Memory B cell (primary cell): ENCODE results near the gene ADAM17.
A peak's percentile ranks its signal among the peaks of the same experiment; 100 is the strongest.

Experiments
- ATAC-seq: fragments of 150-1000 bp; cut with Tn5 transposase; 2 replicates; pipeline ENCODE4 v1.10.0; 2021; ENCODE audit warnings: low read depth, mild to moderate bottlenecking, moderate library complexity
- DNase-seq, 2 donors: peaks; one replicate each; pipeline ENCODE4 v3.0.0; 2022; ENCODE audit warnings: low spot score in 2 of 2
- H3K27ac Mint-ChIP-seq: one replicate; pipeline ENCODE4 v1.8.0; 2022; ENCODE audit warnings: mild to moderate bottlenecking, moderate library complexity, mixed read lengths
- H3K27me3 Mint-ChIP-seq: one replicate; pipeline ENCODE4 v1.8.0; 2022; ENCODE audit warnings: mixed read lengths
- H3K36me3 Mint-ChIP-seq: one replicate; pipeline ENCODE4 v1.8.0; 2022; ENCODE audit warnings: mild to moderate bottlenecking, mixed read lengths
- H3K4me1 Mint-ChIP-seq: one replicate; pipeline ENCODE4 v1.8.0; 2022; ENCODE audit warnings: mixed read lengths
- H3K4me3 Mint-ChIP-seq: one replicate; pipeline ENCODE4 v1.8.0; 2022; ENCODE audit warnings: mild to moderate bottlenecking, moderate library complexity, mixed read lengths
- H3K9me3 Mint-ChIP-seq: one replicate; pipeline ENCODE4 v1.8.0; 2022; ENCODE audit warnings: mixed read lengths

ADAM17 gene

DNA sequence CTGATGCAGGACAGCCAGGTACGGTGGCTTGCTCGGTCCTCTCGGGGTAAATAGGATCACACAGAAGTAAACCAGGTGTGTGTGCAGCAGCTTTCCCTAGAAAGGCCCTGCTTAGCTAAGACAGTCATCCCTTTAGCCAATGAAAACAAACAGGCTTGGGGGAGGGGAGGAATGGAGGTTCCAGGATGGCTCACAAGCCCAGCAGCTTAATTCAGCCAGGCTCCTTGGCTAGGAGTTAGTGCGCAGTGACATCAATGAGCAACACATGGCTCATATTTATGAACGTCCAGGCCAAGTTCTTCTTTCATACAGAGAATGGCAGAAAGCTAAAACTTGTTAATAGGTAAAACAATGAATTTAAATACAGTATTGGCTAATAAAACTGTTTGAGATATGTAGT, 71.1 kb downstream of the ADAM17 start:
- DNase-seq (no peak), ATAC-seq (no peak)
- no peak overlapping the region for H3K27ac Mint-ChIP-seq
- H3K36me3 Mint-ChIP-seq: peaks cover 20% of the 10 kb centered on the region
- no peaks in the 10 kb centered on the region for H3K27me3 Mint-ChIP-seq
- H3K9me3 Mint-ChIP-seq: no peaks in the 10 kb centered on the region
- H3K4me3 Mint-ChIP-seq: no peak overlapping the region
- peaks cover 2% of the 10 kb centered on the region for H3K4me1 Mint-ChIP-seq

DNA sequence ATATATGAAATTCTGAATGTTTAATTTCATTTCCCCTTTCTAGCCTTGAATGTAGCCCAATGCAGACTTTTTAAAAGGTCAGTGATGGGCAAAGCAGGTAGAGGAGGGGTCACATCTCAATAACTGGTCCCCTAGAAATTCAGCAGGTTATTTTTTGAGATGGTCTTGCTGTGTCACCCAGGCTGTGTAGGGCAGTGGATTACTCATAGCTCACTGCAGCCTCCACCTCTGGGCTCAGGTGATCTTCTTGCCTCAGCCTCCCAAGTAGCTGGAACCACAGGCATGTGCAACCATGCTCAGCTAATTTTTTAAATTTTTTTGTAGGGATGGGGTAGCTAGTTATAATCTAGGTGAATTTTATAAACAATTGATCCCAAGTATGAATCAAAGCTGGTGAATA, 72.5 kb downstream of the ADAM17 start:
- Mint-ChIP-seq H3K4me3 (no peak overlapping the region), H3K9me3 (no peaks in the 10 kb centered on the region), H3K27ac (no peak overlapping the region), H3K27me3 (no peaks in the 10 kb centered on the region), H3K36me3 (peaks cover 25% of the 10 kb centered on the region), H3K4me1 (peaks cover 13% of the 10 kb centered on the region)
- ATAC-seq: no peak
- DNase-seq: no peak

DNA sequence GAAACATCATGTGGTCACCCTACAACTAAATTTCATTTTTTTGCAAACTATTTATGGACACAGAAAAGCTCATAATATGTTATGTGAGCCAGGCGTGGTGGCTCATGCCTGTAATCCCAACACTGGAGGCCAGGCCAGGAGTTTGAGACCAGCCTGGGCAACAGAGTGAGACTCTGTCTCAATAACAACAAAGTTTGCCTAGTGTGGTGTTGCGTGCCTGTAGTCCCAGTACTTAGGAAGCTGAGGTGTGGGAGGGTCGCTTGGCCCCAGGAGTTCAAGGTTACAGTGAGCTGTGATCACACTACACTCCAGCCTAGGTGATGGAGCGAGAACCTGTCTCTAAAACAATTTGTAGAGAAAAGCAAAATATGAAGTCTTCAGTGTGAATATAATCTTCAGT, 75.5 kb downstream of the ADAM17 start:
- no peaks in the 10 kb centered on the region for H3K27me3 Mint-ChIP-seq
- H3K4me1 Mint-ChIP-seq: peaks cover 24% of the 10 kb centered on the region
- peaks cover 16% of the 10 kb centered on the region for H3K36me3 Mint-ChIP-seq
- no peaks in the 10 kb centered on the region for H3K9me3 Mint-ChIP-seq
- H3K4me3 Mint-ChIP-seq: no peak overlapping the region
- ATAC-seq (no peak), DNase-seq (no peak)
- peak overlapping the region; percentile 78 for H3K27ac Mint-ChIP-seq

DNA sequence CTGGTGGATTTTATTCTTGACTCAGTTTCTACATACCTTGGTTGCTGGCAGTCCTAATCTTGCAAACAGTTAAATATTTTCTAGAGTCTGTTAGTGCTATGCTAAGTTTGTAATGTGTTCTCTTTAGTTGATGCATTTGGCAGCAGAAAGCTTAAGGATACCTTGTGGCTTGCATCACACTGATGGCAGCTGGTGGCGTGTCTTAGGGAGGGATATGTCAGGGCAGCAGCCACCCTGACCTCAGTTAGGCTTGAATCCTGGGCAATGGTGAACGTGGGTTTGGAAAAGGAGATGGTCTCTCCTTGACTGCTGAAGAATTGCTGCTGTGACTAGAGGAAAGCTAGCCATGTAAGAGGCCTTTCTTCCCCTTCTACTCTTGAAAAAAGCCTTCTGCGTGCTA, 77.1 kb downstream of the ADAM17 start:
- no peak overlapping the region for H3K4me3 Mint-ChIP-seq
- no peaks in the 10 kb centered on the region for H3K27me3 Mint-ChIP-seq
- peak overlapping the region; percentile 39 for H3K27ac Mint-ChIP-seq
- H3K36me3 Mint-ChIP-seq: peaks cover 10% of the 10 kb centered on the region
- peaks cover 24% of the 10 kb centered on the region for H3K4me1 Mint-ChIP-seq
- ATAC-seq: no peak
- no peaks in the 10 kb centered on the region for H3K9me3 Mint-ChIP-seq
- no peak for DNase-seq

DNA sequence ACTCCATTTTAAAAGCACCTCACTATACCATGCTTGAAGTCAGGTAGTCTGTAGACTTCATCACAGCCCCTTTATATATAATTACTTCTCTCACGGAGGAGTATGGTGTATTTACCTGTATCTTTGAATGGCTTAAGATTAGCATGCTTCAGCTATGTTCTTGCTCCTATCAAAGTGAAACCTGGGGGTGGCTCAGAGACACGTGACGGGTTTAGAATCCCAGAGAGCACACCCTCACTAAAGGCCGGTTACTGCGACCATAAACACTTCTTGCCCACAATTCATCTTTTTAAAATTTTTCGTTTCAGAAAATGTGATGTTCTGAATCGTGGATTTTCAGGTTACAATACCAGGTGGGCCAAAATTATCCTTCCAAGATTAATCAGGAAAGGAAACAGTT, 77.7 kb downstream of the ADAM17 start:
- Mint-ChIP-seq H3K4me1 (peaks cover 27% of the 10 kb centered on the region), H3K27me3 (no peaks in the 10 kb centered on the region), H3K4me3 (no peak overlapping the region), H3K9me3 (no peaks in the 10 kb centered on the region), H3K27ac (peak overlapping the region; percentile 39), H3K36me3 (peaks cover 8% of the 10 kb centered on the region)
- ATAC-seq (no peak), DNase-seq (no peak)

DNA sequence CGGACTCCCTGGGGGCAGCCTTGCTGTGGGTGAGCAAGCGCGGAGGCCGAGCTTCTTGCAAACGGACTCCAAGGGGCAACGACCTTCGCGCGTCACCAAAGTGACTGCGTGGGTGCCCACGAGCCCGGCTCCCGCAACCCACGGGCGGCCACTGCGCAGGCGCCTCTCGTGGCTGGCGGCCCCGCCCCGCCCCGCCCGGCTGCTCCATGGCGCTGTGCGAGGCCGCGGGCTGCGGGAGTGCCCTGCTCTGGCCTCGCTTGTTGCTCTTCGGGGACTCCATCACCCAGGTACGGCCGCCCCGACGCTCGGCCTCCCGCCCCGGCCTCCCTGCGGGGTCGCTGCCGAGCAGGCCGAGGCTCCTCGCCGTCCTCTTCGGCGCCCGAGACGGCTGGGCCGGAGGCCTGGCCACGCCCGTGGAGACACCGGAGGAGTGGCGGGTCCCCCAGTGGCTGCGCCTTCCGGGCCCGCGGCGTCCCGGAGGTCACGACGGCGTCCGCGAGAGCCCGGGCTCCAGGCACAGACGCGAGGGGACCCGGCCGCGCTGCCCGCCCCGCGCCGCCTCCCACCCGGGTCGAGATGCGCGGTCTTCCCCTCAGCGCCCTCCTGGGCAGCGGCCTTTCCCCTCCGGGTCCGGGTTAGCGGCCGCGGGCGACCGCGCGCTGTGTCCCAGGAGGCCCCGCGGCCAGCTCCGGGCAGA, 81.1 kb downstream of the ADAM17 start, which contains the start of gene IAH1:
IAH1 (plus strand) TSS at position 191 of the 697 bp plus-strand sequence; CDS start at position 207, 16 bp downstream.
- peaks cover 25% of the 10 kb centered on the region for H3K4me1 Mint-ChIP-seq
- peaks cover 9% of the 10 kb centered on the region for H3K36me3 Mint-ChIP-seq
- DNase-seq: peak; percentile 55 to 66
- H3K27ac Mint-ChIP-seq: peak within 1 kb of the TSS; percentile 55
- H3K9me3 Mint-ChIP-seq: no peaks in the 10 kb centered on the region
- no peaks in the 10 kb centered on the region for H3K27me3 Mint-ChIP-seq
- peak within 1 kb of the TSS; percentile 80 for H3K4me3 Mint-ChIP-seq
- peak; percentile 81 for ATAC-seq

DNA sequence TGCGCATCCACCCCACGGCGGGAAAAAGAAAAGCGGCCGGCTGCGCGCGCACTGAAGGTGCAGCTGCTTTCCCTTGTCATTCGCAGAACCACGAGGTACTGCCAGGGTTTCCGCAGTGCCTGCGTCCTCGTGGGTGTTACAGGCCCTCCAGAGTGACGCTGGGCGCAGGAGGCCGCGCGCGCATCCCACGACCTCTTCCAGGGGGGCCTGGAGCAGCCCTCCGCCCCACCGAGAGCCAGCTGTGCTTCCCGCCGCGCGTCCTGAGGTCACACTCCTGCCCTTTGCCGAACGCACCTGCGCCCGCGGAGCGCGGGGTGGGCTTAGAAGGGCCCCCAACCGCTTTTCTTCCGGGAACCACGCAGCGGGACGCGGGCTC, 81.7 kb downstream of the ADAM17 start:
- Mint-ChIP-seq H3K9me3 (no peaks in the 10 kb centered on the region), H3K4me3 (peak overlapping the region; percentile 80), H3K4me1 (peaks cover 20% of the 10 kb centered on the region), H3K27ac (peak overlapping the region; percentile 55), H3K36me3 (peaks cover 6% of the 10 kb centered on the region), H3K27me3 (no peaks in the 10 kb centered on the region)
- DNase-seq (peak in 1 of 2 donors; percentile 55), ATAC-seq (peak; percentile 65)

DNA sequence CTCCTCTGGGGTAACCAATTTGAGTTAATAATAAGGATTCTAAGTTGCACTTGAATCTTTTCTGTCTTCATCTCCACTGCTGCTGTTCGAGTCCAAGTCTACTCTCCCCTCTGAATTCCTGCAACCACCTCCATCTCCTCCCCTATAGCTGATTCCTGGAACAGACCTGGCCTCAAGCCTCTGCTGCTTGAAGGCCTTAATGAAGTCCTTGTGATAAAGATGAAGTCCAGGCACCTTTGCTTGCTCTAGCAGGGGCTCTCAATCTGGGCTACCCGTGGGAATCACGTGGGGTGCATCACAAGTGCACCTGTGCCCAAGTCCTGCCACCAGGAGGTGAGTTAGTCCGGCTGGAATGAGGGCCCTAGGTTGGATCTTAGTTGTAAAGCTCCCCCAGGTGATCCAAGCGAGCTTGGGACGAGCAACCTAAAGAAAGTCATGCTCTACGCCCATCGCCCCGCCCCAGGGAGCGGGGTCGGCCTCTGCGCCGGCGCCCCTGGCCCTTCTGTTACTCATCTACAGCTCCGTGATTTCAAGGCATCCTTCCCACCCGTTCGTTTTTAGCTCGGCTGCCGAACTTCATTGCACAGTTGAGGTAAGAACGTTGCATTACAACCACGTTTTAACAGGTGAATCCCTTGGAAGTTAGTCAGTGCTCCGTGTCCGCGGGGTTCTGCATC, 82.2 kb downstream of the ADAM17 start:
- H3K4me1 Mint-ChIP-seq: peaks cover 15% of the 10 kb centered on the region
- H3K27ac Mint-ChIP-seq: peak overlapping the region; percentile 55
- H3K36me3 Mint-ChIP-seq: peaks cover 4% of the 10 kb centered on the region
- DNase-seq (peak in 1 of 2 donors; percentile 19), ATAC-seq (peak; percentile 17)
- H3K9me3 Mint-ChIP-seq: no peaks in the 10 kb centered on the region
- peak overlapping the region; percentile 80 for H3K4me3 Mint-ChIP-seq
- no peaks in the 10 kb centered on the region for H3K27me3 Mint-ChIP-seq

DNA sequence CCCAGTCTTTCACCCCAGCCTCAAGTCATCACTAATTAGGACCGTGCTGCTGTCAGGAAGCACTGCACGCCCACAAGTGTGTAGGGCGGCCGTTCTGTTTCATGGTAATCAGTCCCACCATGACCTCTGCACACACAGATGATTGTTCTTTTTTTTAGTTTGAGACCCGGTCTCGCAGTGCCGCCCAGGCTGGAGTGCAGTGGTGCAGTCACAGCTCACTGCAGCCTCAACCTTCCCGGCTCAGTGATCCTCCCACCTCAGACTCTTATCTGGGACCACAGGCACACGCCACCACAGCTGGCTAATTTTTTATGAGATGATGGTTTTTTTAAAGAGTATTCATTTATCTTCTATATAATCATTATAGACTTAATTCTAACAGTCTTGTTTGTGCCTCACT, 83.1 kb downstream of the ADAM17 start:
- H3K4me1 Mint-ChIP-seq: peaks cover 14% of the 10 kb centered on the region
- H3K36me3 Mint-ChIP-seq: peaks cover 3% of the 10 kb centered on the region
- no peaks in the 10 kb centered on the region for H3K27me3 Mint-ChIP-seq
- ATAC-seq (no peak), DNase-seq (no peak)
- H3K4me3 Mint-ChIP-seq: no peak overlapping the region
- peak overlapping the region; percentile 55 for H3K27ac Mint-ChIP-seq
- H3K9me3 Mint-ChIP-seq: no peaks in the 10 kb centered on the region

DNA sequence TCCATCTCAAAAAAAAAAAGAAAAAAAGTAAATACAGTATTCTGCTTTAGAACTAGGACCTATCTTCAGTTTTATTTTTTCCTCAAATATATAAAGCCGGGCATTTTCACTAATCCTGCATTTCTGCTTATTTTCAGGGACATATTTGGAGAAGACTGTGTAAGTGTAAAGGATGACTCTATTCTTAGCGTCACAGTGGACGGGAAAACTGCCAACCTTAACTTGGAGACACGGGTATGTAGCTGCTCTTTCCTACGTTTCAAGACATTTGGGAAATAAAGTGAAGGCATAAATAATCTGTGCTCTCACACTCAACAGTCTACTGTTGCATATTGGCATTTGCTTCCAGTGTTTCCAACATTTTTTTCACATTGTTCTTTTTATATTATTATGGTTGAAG, 84.4 kb downstream of the ADAM17 start:
- no peak for DNase-seq
- no peaks in the 10 kb centered on the region for H3K9me3 Mint-ChIP-seq
- no peak overlapping the region for H3K4me3 Mint-ChIP-seq
- H3K27me3 Mint-ChIP-seq: no peaks in the 10 kb centered on the region
- H3K36me3 Mint-ChIP-seq: peaks cover 6% of the 10 kb centered on the region
- no peak overlapping the region for H3K27ac Mint-ChIP-seq
- no peak for ATAC-seq
- peaks cover 6% of the 10 kb centered on the region for H3K4me1 Mint-ChIP-seq

DNA sequence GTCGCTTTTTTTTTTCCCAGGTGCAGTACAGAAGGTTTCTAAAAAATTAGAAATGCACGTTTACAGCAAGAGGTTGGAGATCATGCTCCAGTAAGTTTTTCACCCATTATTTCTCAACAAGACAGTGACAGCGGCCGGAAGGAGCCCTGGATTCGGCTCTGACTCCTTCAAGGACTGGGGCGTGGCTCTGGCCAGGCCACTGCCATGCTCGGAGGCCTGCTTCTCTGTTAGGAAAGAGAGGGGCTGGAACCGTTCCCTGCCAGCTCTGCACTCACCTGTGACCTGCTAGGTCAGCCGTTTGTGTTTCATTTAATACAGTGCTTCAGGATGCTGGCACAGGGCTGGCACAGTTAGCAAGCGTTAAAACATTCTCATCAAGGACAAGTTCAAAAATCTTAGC, 87.9 kb downstream of the ADAM17 start:
- Mint-ChIP-seq H3K27me3 (no peaks in the 10 kb centered on the region), H3K4me1 (peaks cover 3% of the 10 kb centered on the region), H3K4me3 (no peak overlapping the region), H3K36me3 (peaks cover 10% of the 10 kb centered on the region), H3K9me3 (no peaks in the 10 kb centered on the region), H3K27ac (no peak overlapping the region)
- DNase-seq (no peak), ATAC-seq (no peak)

DNA sequence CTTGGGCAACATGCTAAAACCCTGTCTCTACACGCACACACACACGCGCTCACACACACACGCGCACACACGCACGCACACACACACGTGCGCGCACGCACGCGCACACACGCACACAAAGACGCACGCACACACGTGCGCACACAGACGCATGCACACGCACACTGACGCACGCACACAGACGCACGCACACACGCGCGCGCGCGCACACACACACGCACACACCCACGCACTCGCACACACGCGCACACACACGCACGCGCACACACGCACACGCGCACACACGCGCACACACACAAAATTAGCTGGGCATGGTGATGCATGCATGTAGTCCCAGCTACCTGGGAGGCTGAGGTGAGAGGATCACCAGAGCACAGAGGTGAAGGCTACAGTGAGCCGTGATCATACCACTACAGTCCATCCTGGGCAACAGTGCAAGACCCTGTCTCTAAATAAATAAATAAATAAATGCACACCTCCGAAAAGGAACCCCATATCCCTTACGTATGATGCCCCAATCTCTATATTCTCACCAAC, 89.4 kb downstream of the ADAM17 start:
- Mint-ChIP-seq H3K36me3 (peaks cover 10% of the 10 kb centered on the region), H3K27ac (no peak overlapping the region), H3K4me1 (peaks cover 4% of the 10 kb centered on the region), H3K4me3 (no peak overlapping the region), H3K9me3 (no peaks in the 10 kb centered on the region), H3K27me3 (no peaks in the 10 kb centered on the region)
- no peak for ATAC-seq
- no peak for DNase-seq

DNA sequence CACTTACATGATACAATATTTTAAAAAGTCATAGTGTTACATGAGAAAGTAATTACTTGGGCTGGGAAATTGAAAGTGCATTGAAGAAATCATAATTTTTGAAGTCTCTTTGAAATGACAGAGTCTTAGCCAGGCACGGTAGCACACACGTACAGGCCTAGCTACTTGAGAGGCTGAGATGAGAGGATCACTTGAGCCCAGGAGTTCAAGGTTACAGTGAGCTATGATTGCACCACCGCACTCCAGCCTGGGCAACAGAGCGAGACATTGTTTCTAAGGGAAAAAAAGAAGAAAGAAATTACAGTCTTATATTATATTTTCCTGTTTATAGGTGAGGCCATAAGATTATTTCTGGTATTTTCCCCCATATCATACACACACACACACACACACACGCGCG, 90.5 kb downstream of the ADAM17 start:
- Mint-ChIP-seq H3K27me3 (no peaks in the 10 kb centered on the region), H3K27ac (no peak overlapping the region), H3K9me3 (no peaks in the 10 kb centered on the region), H3K4me1 (peaks cover 4% of the 10 kb centered on the region), H3K4me3 (no peak overlapping the region), H3K36me3 (peaks cover 13% of the 10 kb centered on the region)
- ATAC-seq (no peak), DNase-seq (no peak)

DNA sequence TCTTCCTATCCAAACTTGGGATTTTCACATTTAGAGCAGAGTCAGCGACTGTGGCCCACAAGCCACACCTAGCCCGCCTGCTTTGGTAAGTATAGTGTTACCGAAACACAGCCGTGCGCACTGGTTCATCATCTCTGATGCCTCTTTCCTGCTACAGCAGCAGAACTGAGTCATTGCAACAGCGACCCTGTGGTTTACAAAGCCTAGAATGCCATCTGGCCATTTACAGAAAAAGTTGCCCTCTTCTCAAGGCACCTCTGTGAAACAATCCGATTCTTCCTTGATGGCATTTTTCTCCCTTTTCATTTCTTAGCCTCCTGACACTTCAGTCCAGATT, 92.0 kb downstream of the ADAM17 start:
- ATAC-seq: no peak
- no peak overlapping the region for H3K4me3 Mint-ChIP-seq
- H3K4me1 Mint-ChIP-seq: peaks cover 4% of the 10 kb centered on the region
- H3K9me3 Mint-ChIP-seq: no peaks in the 10 kb centered on the region
- H3K27me3 Mint-ChIP-seq: no peaks in the 10 kb centered on the region
- H3K36me3 Mint-ChIP-seq: peaks cover 16% of the 10 kb centered on the region
- no peak for DNase-seq
- peak overlapping the region; percentile 51 for H3K27ac Mint-ChIP-seq
